HCT116 (cell line): ENCODE results near the gene HOXA13. TPM values are rescaled to one million over a fixed set of nuclear protein-coding genes. Genes with fewer than 3 reads are reported as not detected.

Experiments
- ATAC-seq: fragments of 200-7000 bp; cut with Tn5 transposase; 2 replicates; pipeline ENCODE4 v1.9.1; 2020; ENCODE audit warnings: mild to moderate bottlenecking, moderate library complexity
- BruUV-seq: library from RNA; stranded (reverse); fragments of 400-500 nt; replicated peaks from 2 replicates; lab custom pipeline; 2021; lab: Mats Ljungman, UMichigan
- CTCF ChIA-PET: fragments of 300-600 bp; sonication (Branson Sonifier 250); formaldehyde crosslinking; loops from one replicate; lab custom pipeline; 2021; ENCODE audit warnings: antibody characterized with exemption; lab: Charles Lee
- POLR2A ChIA-PET: fragments of 300-600, 350-600 bp; sonication (Branson Sonifier 250); formaldehyde crosslinking; loops from one replicate; lab custom pipeline; 2021; ENCODE audit warnings: antibody characterized with exemption; lab: Charles Lee
- RAD21 ChIA-PET, 2 experiments: fragments of 300-600 bp; sonication (Branson Sonifier 250); formaldehyde crosslinking; loops; one replicate each; lab custom pipeline; 2023; ENCODE audit warnings: low total read pairs in 2 of 2; ENCODE audit not compliant: uncharacterized antibody in 2 of 2, unreplicated experiment in 2 of 2, low non-redundant PET in 1 of 2; lab: Charles Lee
- DNase-seq: peaks from one replicate; pipeline ENCODE4 v3.0.0-alpha.2; 2010; ENCODE audit warnings: low read depth, low spot score
- H2AFZ ChIP-seq: fragments of 200-600 bp; shearing (Covaris generic), sonication (generic); 2 replicates; pipeline ENCODE4 v1.6.1; 2017; ENCODE audit warnings: low read depth, mixed run types, mixed read lengths, antibody characterized with exemption, low read length; ENCODE audit not compliant: poor library complexity, severe bottlenecking
- H3K27ac ChIP-seq: 2 replicates; pipeline ENCODE4 v1.5.1; 2012; ENCODE audit warnings: low read depth, low read length
- H3K27me3 ChIP-seq: fragments of 200-600 bp; sonication (generic); 2 replicates; pipeline ENCODE4 v1.6.1; 2016; ENCODE audit warnings: mixed run types, low read length, mixed read lengths; ENCODE audit not compliant: insufficient read depth
- H3K36me3 ChIP-seq, 2 experiments: fragments of 200-500 bp in 1 of 2; fragments of 200-600 bp in 1 of 2; sonication (Bioruptor generic) in 1 of 2; sonication (generic) in 1 of 2; 2 replicates each; pipeline versions ENCODE4 v1.5.1 to v1.6.1; 2014 to 2016; ENCODE audit warnings: low read length in 2 of 2, inconsistent platforms in 1 of 2, mixed read lengths in 1 of 2, mixed run types in 1 of 2; ENCODE audit not compliant: insufficient read depth in 2 of 2, control insufficient read depth in 1 of 2
- H3K4me1 ChIP-seq, 2 experiments: fragments of 200-600 bp in 1 of 2; sonication (generic) in 1 of 2; 2 replicates each; pipeline versions ENCODE4 v1.5.1 to v1.6.1; 2012 to 2017; ENCODE audit warnings: low read length in 2 of 2, inconsistent platforms in 1 of 2, mild to moderate bottlenecking in 1 of 2, mixed read lengths in 1 of 2, mixed run types in 1 of 2, moderate library complexity in 1 of 2; ENCODE audit not compliant: insufficient read depth in 2 of 2, control insufficient read depth in 1 of 2
- H3K4me2 ChIP-seq: fragments of 200-600 bp; sonication (generic); 2 replicates; pipeline ENCODE4 v1.6.1; 2017; ENCODE audit warnings: mixed run types, low read length, mixed read lengths
- H3K4me3 ChIP-seq, 2 experiments: fragments of 200-600 bp in 1 of 2; sonication (generic) in 1 of 2; replicated peaks in 1 of 2; 2 replicates each; pipeline ENCODE4 v1.5.1; 2011 to 2016; ENCODE audit warnings: low read length in 2 of 2, control low read depth in 1 of 2, low read depth in 1 of 2, mild to moderate bottlenecking in 1 of 2, mixed read lengths in 1 of 2, mixed run types in 1 of 2
- H3K79me2 ChIP-seq: fragments of 200-600 bp; sonication (generic); 2 replicates; pipeline ENCODE4 v1.6.1; 2017; ENCODE audit warnings: mild to moderate bottlenecking, mixed run types, low read length, moderate library complexity, mixed read lengths; ENCODE audit not compliant: insufficient read depth
- H3K9ac ChIP-seq: fragments of 200-600 bp; sonication (generic); 2 replicates; pipeline ENCODE4 v1.6.1; 2016; ENCODE audit warnings: low read length, mixed read lengths
- H3K9me2 ChIP-seq: fragments of 200-600 bp; sonication (generic), shearing (Covaris generic); 2 replicates; pipeline ENCODE4 v1.6.1; 2017; ENCODE audit warnings: mixed run types, mild to moderate bottlenecking, moderate library complexity; ENCODE audit not compliant: insufficient read depth
- H3K9me3 ChIP-seq, 2 experiments: fragments of 200-500 bp in 1 of 2; fragments of 200-600 bp in 1 of 2; sonication (Bioruptor generic) in 1 of 2; sonication (generic) in 1 of 2; 2 replicates each; pipeline ENCODE4 v1.6.1; 2014 to 2017; ENCODE audit warnings: low read length in 2 of 2, mixed read lengths in 2 of 2, inconsistent platforms in 1 of 2, low read depth in 1 of 2, mild to moderate bottlenecking in 1 of 2, mixed run types in 1 of 2, moderate library complexity in 1 of 2; ENCODE audit not compliant: control insufficient read depth in 1 of 2, insufficient read depth in 1 of 2
- H4K20me1 ChIP-seq: fragments of 200-600 bp; sonication (generic), shearing (Covaris generic); 2 replicates; pipeline ENCODE4 v1.6.1; 2017; ENCODE audit warnings: mixed run types, mild to moderate bottlenecking, moderate library complexity; ENCODE audit not compliant: insufficient read depth
- ATF3 ChIP-seq: IDR thresholded peaks from 2 replicates; pipeline ENCODE4 v1.6.1; 2012
- CEBPB ChIP-seq: IDR thresholded peaks from 2 replicates; pipeline ENCODE4 v1.6.1; 2012; ENCODE audit warnings: low read depth
- CTCF ChIP-seq, 3 experiments: fragments of 200-600 bp in 1 of 3; sonication (generic) in 1 of 3; IDR thresholded peaks in 2 of 3; conservative IDR thresholded peaks in 1 of 3; 2 replicates each; pipeline ENCODE4 v1.5.1; 2012 to 2017; ENCODE audit warnings: low read depth in 2 of 3, low read length in 2 of 3, antibody characterized with exemption in 1 of 3, borderline replicate concordance in 1 of 3, control low read depth in 1 of 3, mild to moderate bottlenecking in 1 of 3, mixed read lengths in 1 of 3, mixed run types in 1 of 3, moderate library complexity in 1 of 3; ENCODE audit not compliant: insufficient read depth in 1 of 3
- EZH2 ChIP-seq: fragments of 200-600 bp; sonication (generic); IDR thresholded peaks from 2 replicates; pipeline ENCODE4 v1.6.1; 2017; ENCODE audit warnings: antibody characterized with exemption, mixed run types
- JUND ChIP-seq: IDR thresholded peaks from 2 replicates; pipeline ENCODE4 v1.6.1; 2012
- MAX ChIP-seq: IDR thresholded peaks from 2 replicates; pipeline ENCODE4 v1.6.1; 2012
- POLR2A ChIP-seq: IDR thresholded peaks from 2 replicates; pipeline ENCODE4 v1.7.0; 2011; ENCODE audit warnings: borderline replicate concordance; ENCODE audit not compliant: insufficient read depth, insufficient read length; ENCODE audit errors: extremely low read depth
- POLR2AphosphoS5 ChIP-seq: IDR thresholded peaks from 2 replicates; pipeline ENCODE4 v1.6.1; 2011; ENCODE audit warnings: mild to moderate bottlenecking, low read depth, low read length, moderate library complexity
- REST ChIP-seq: IDR thresholded peaks from 2 replicates; pipeline ENCODE4 v1.6.1; 2012; ENCODE audit warnings: low read depth
- SIN3A ChIP-seq: IDR thresholded peaks from 2 replicates; pipeline ENCODE4 v1.6.1; 2012; ENCODE audit warnings: low read depth
- SP1 ChIP-seq: IDR thresholded peaks from 2 replicates; pipeline ENCODE4 v1.6.1; 2012; ENCODE audit warnings: low read depth
- TCF7L2 ChIP-seq: IDR thresholded peaks from 2 replicates; pipeline ENCODE4 v1.7.0; 2011; ENCODE audit warnings: borderline replicate concordance, inconsistent platforms; ENCODE audit not compliant: insufficient read depth, insufficient read length; ENCODE audit errors: extremely low read depth
- YY1 ChIP-seq: IDR thresholded peaks from 2 replicates; pipeline ENCODE4 v1.6.1; 2011; ENCODE audit warnings: low read length, low read depth, moderate library complexity, mild to moderate bottlenecking; ENCODE audit not compliant: insufficient replicate concordance; ENCODE audit errors: extremely low read depth
- intact Hi-C: fragments of 100-400 bp; cut with micrococcal nuclease; formaldehyde crosslinking; loops from 2 replicates; pipeline ENCODE4 v1.10.0; 2022
- total RNA-seq: library from RNA; stranded (reverse); gene quantifications from one replicate; pipeline ENCODE4 v1.2.1, GENCODE V29; 2021; ENCODE audit not compliant: unreplicated experiment

HOXA13 gene
- total RNA-seq, 1 experiment from 2014 or later, result 3.6 TPM

- no peak overlapping the region for H3K4me2 ChIP-seq
- POLR2A ChIA-PET, result no interaction called here
- CTCF ChIA-PET, result interaction anchor here (1.0 kb wide), 1 partner anchor 394 kb away, joined by 5 read pairs; no protein-coding TSS in a partner anchor
- H3K9me2 ChIP-seq, result no peaks in the 10 kb centered on the region
- no TSS peak for BruUV-seq
- no peak overlapping the region for H3K9ac ChIP-seq
- TF ChIP-seq EZH2, result no peak
- TF ChIP-seq JUND, result no peak
- H3K4me3 ChIP-seq, result no peak overlapping the region
- RAD21 ChIA-PET, result no interaction called here
- H4K20me1 ChIP-seq, result no peaks in the 10 kb centered on the region
- H3K36me3 ChIP-seq, result no peaks in the 10 kb centered on the region
- H3K79me2 ChIP-seq, result no peaks in the 10 kb centered on the region
- DNase-seq (no peak), ATAC-seq (no peak)
- H3K4me1 ChIP-seq, result peaks cover 4 to 14% of the 10 kb centered on the region in 2 experiments; a peak in 3 of 4 replicates
- H2AFZ ChIP-seq, result no peak overlapping the region
- H3K9me3 ChIP-seq, result no peaks in the 10 kb centered on the region
- intact Hi-C loops, result loop anchor here (2.0 kb wide), 1 partner anchor 563 kb away; no protein-coding TSS in a partner anchor
- no peaks in the 10 kb centered on the region for H3K27me3 ChIP-seq
- no peak overlapping the region for H3K27ac ChIP-seq
Observed at GRCh38 chr7:27211764-27212204, 11.9 kb upstream of the HOXA13 start.

- no peaks in the 10 kb centered on the region for H3K9me2 ChIP-seq
- RAD21 ChIA-PET, result no interaction called here
- H3K9ac ChIP-seq, result no peak overlapping the region
- no peaks in the 10 kb centered on the region for H3K27me3 ChIP-seq
- BruUV-seq, result no TSS peak
- no peaks in the 10 kb centered on the region for H4K20me1 ChIP-seq
- H3K79me2 ChIP-seq, result no peaks in the 10 kb centered on the region
- ATAC-seq (no peak), DNase-seq (no peak)
- CTCF ChIA-PET, result interaction anchor here (1.0 kb wide), 2 partner anchors 393 to 395 kb away, joined by 3 to 5 read pairs; no protein-coding TSS in a partner anchor
- no peaks in the 10 kb centered on the region for H3K9me3 ChIP-seq
- H3K36me3 ChIP-seq, result no peaks in the 10 kb centered on the region
- H3K4me2 ChIP-seq, result peak overlapping the region; percentile 78
- H3K4me3 ChIP-seq, result no peak overlapping the region
- H3K4me1 ChIP-seq, result peaks cover 4 to 14% of the 10 kb centered on the region in 2 experiments; a peak in 3 of 4 replicates
- POLR2A ChIA-PET, result no interaction called here
- no peak overlapping the region for H3K27ac ChIP-seq
- intact Hi-C loops, result loop anchor here (2.0 kb wide), 1 partner anchor 564 kb away; no protein-coding TSS in a partner anchor
- peak overlapping the region; percentile 99 for H2AFZ ChIP-seq
- TF ChIP-seq CEBPB (no peak), EZH2 (no peak), TCF7L2 (no peak), POLR2AphosphoS5 (no peak), JUND (no peak), SIN3A (no peak), CTCF (IDR thresholded peaks at IDR 0.05 in 2 of 3, conservative IDR thresholded peaks at IDR 0.05 in 1 of 3; ENCODE audit: borderline replicate concordance in 1 of 3, insufficient read depth in 1 of 3, low read depth in 2 of 3, low read length in 2 of 3) (no peak), REST (no peak), YY1 (no peak), MAX (no peak), POLR2A (no peak), SP1 (no peak), ATF3 (no peak)
Observed at GRCh38 chr7:27211084-27211446, 11.2 kb upstream of the HOXA13 start.
